GM21825 (cell line): ENCODE measurements around the gene AKR1D1.
"Not testable (repeated sequence)": the region's sequence is repeated elsewhere in the genome, so short reads cannot be mapped to it uniquely, and the experiment has no call there.

Experiments
- ATAC-seq: cut with Tn5 transposase; IDR thresholded peaks from one replicate; pipeline ENCODE4 v1.9.1; 2021; ENCODE audit warnings: mild to moderate bottlenecking, moderate library complexity; ENCODE audit not compliant: unreplicated experiment

AKR1D1 gene

GRCh38 chr7:138120140-138120827 lies 44.0 kb downstream of the AKR1D1 start:
- no peak for ATAC-seq

GRCh38 chr7:138122162-138122561 lies 45.9 kb downstream of the AKR1D1 start:
- ATAC-seq: no peak

GRCh38 chr7:138125119-138125518 lies 48.9 kb downstream of the AKR1D1 start:
- ATAC-seq: no peak

- peak; percentile 89 for ATAC-seq
Observed at GRCh38 chr7:138125598-138126111, 49.4 kb downstream of the AKR1D1 start.

GRCh38 chr7:138126928-138127327 lies 50.7 kb downstream of the AKR1D1 start:
- no peak for ATAC-seq

GRCh38 chr7:138127996-138128395 lies 51.7 kb downstream of the AKR1D1 start:
- no peak for ATAC-seq

GRCh38 chr7:138129551-138130165 lies 53.4 kb downstream of the AKR1D1 start:
- no peak for ATAC-seq

- ATAC-seq: peak; percentile 95
Observed at GRCh38 chr7:138137423-138138171, 61.3 kb downstream of the AKR1D1 start.

- ATAC-seq: peak; percentile 30
Observed at GRCh38 chr7:138138244-138138643, 62.0 kb downstream of the AKR1D1 start.

- ATAC-seq: no peak
Observed at GRCh38 chr7:138142583-138143201, 66.4 kb downstream of the AKR1D1 start.

- no peak for ATAC-seq
Observed at GRCh38 chr7:138144958-138145357, 68.7 kb downstream of the AKR1D1 start.

- ATAC-seq: not testable (repeated sequence)
Observed at GRCh38 chr7:138146221-138146620, 70.0 kb downstream of the AKR1D1 start.

- ATAC-seq: not testable (repeated sequence)
Observed at GRCh38 chr7:138146757-138147734, 70.8 kb downstream of the AKR1D1 start.

GRCh38 chr7:138151731-138152577 lies 75.7 kb downstream of the AKR1D1 start:
- ATAC-seq: no peak

GRCh38 chr7:138154661-138155060 lies 78.4 kb downstream of the AKR1D1 start:
- no peak for ATAC-seq

- no peak for ATAC-seq
Observed at GRCh38 chr7:138157702-138158101, 81.4 kb downstream of the AKR1D1 start.

- ATAC-seq: no peak
Observed at GRCh38 chr7:138158739-138159528, 82.7 kb downstream of the AKR1D1 start.

- ATAC-seq: peak; percentile 100
Observed at GRCh38 chr7:138161600-138162081, 85.4 kb downstream of the AKR1D1 start.
